Gastrocnemius medialis (tissue), 4 donors: Measurements from ENCODE around the gene GLUD1. TPM values are rescaled to one million over a fixed set of nuclear protein-coding genes. Genes with fewer than 3 reads are reported as not detected.
"Not testable (repeated sequence)": the region's sequence is repeated elsewhere in the genome, so short reads cannot be mapped to it uniquely, and the experiment has no call there.

Experiments used
- ATAC-seq, 2 donors: fragments of 150-250 bp; one replicate each; pipeline ENCODE4 v1.9.1; 2016
- DNase-seq, 2 donors: peaks; one replicate each; pipeline ENCODE4 v3.0.0-alpha.2; 2019
- H3K27ac ChIP-seq, 4 donors: fragments of 200-600 bp; sonication (generic); 1 replicate in 1 of 4; 2 replicates in 3 of 4; pipeline ENCODE4 v1.5.1; 2016 to 2018; ENCODE audit warnings: mild to moderate bottlenecking in 2 of 4, moderate library complexity in 1 of 4
- H3K27me3 ChIP-seq, 3 donors: fragments of 200-600 bp; sonication (generic) in 2 of 3; 1 replicate in 1 of 3; 2 replicates in 2 of 3; pipeline versions ENCODE4 v1.5.1 to v1.6.0; 2016 to 2019; ENCODE audit warnings: mild to moderate bottlenecking in 1 of 3, moderate library complexity in 1 of 3
- H3K36me3 ChIP-seq, 2 donors: fragments of 200-600 bp; sonication (generic) in 1 of 2; one replicate each; pipeline ENCODE4 v1.5.1; 2017 to 2018
- H3K4me1 ChIP-seq, 2 donors: fragments of 200-600 bp; sonication (generic) in 1 of 2; one replicate each; pipeline ENCODE4 v1.5.1; 2016 to 2017; ENCODE audit warnings: mild to moderate bottlenecking in 2 of 2
- H3K4me3 ChIP-seq, 4 donors: fragments of 200-600 bp; sonication (generic) in 3 of 4; 1 replicate in 1 of 4; 2 replicates in 3 of 4; pipeline ENCODE4 v1.5.1; 2016 to 2019; ENCODE audit warnings: mild to moderate bottlenecking in 2 of 4
- H3K9me3 ChIP-seq, 3 donors: fragments of 200-600 bp; sonication (generic) in 2 of 3; 1 replicate in 1 of 3; 2 replicates in 2 of 3; pipeline ENCODE4 v1.5.1; 2016 to 2019
- CTCF ChIP-seq, 5 experiments: fragments of 450-650 bp in 3 of 5; fragments of 200-600 bp in 2 of 5; sonication (generic) in 2 of 5; IDR thresholded peaks in 4 of 5; conservative IDR thresholded peaks in 1 of 5; 1 replicate in 4 of 5; 2 replicates in 1 of 5; pipeline ENCODE4 v1.5.1; 2016 to 2019; ENCODE audit warnings: antibody characterized with exemption in 5 of 5, mild to moderate bottlenecking in 3 of 5, moderate library complexity in 3 of 5
- POLR2A ChIP-seq, 2 donors: fragments of 450-650 bp; IDR thresholded peaks; one replicate each; pipeline ENCODE4 v1.6.1; 2017; ENCODE audit warnings: antibody characterized with exemption in 2 of 2, mild to moderate bottlenecking in 2 of 2, moderate library complexity in 2 of 2
- in situ Hi-C, 4 donors: fragments of 200-750 bp; cut with MboI; loops; one replicate each; pipeline versions ENCODE4 v1.15.0 to v1.8.0; 2017; ENCODE audit warnings: low sequenced_read_pairs in 4 of 4
- intact Hi-C: fragments of 100-400 bp; cut with DNase I; formaldehyde crosslinking; loops from one replicate; pipeline ENCODE4 v1.15.1; 2023; ENCODE audit warnings: low total_unique reads
- total RNA-seq, 4 donors: library from RNA; depleted of rRNA; stranded (reverse); fragments of >200 nt; gene quantifications; one replicate each; pipeline versions ENCODE4 v1.1.0 to v1.2.3, GENCODE V29; 2016

GLUD1 gene
- total RNA-seq, 4 donors from 2014 or later, result 69.2 to 80.1 (median 77.2) TPM

- H3K36me3 ChIP-seq, result peaks cover 0 to 8% of the 10 kb centered on the region in 2 donors
- in situ Hi-C loops (loop anchor here in 1 of 4 donors (25.0 kb wide), 1 partner anchor 142 kb away; no protein-coding TSS in a partner anchor), intact Hi-C loops (no loop called here)
- no peak for TF ChIP-seq POLR2A (IDR thresholded peaks at IDR 0.05)
- no peak overlapping the region for H3K4me3 ChIP-seq
- H3K9me3 ChIP-seq, result no peaks in the 10 kb centered on the region
- no peak for DNase-seq
- ATAC-seq, result no peak
- no peaks in the 10 kb centered on the region for H3K4me1 ChIP-seq
- H3K27me3 ChIP-seq, result no peaks in the 10 kb centered on the region
- H3K27ac ChIP-seq, result no peak overlapping the region
These were observed 15.4 kb downstream of the GLUD1 start for GRCh38 chr10:87079106-87079836.

GRCh38 chr10:87076421-87076820 is 18.2 kb downstream of the GLUD1 start:
- H3K9me3 ChIP-seq, H3K4me1 ChIP-seq, ATAC-seq, intact Hi-C loops, DNase-seq, H3K4me3 ChIP-seq, H3K27me3 ChIP-seq, H3K27ac ChIP-seq: not testable (repeated sequence)
- peaks cover 0 to 30% of the 10 kb centered on the region in 2 donors for H3K36me3 ChIP-seq
- in situ Hi-C loops, result loop anchor here in 1 of 4 donors (25.0 kb wide), 1 partner anchor 139 kb away; no protein-coding TSS in a partner anchor

GRCh38 chr10:87072449-87072848 is 22.2 kb downstream of the GLUD1 start:
- no peak for TF ChIP-seq POLR2A (IDR thresholded peaks at IDR 0.05)
- TF ChIP-seq CTCF (IDR thresholded peaks at IDR 0.05 in 4 of 5, conservative IDR thresholded peaks at IDR 0.05 in 1 of 5), result no peak

GRCh38 chr10:87068281-87068680 is 26.4 kb downstream of the GLUD1 start:
- Histone ChIP-seq H3K36me3 (peaks cover 0 to 60% of the 10 kb centered on the region in 2 donors), H3K4me3 (no peak overlapping the region), H3K27me3 (no peaks in the 10 kb centered on the region), H3K9me3 (no peaks in the 10 kb centered on the region), H3K4me1 (no peaks in the 10 kb centered on the region), H3K27ac (no peak overlapping the region)
- no peak for ATAC-seq
- intact Hi-C loops (no loop called here), in situ Hi-C loops (no loop called here)
- TF ChIP-seq CTCF (IDR thresholded peaks at IDR 0.05 in 4 of 5, conservative IDR thresholded peaks at IDR 0.05 in 1 of 5) (no peak), POLR2A (IDR thresholded peaks at IDR 0.05) (no peak)
- DNase-seq, result no peak

More at GRCh38 chr10:87072449-87072848, 22.2 kb downstream of the GLUD1 start:
- no peaks in the 10 kb centered on the region for H3K27me3 ChIP-seq
- no peaks in the 10 kb centered on the region for H3K4me1 ChIP-seq
- ATAC-seq (no peak), DNase-seq (no peak)
- no peak overlapping the region for H3K27ac ChIP-seq
- no peak overlapping the region for H3K4me3 ChIP-seq
- in situ Hi-C loops, result no loop called here
- H3K36me3 ChIP-seq, result peaks cover 0 to 45% of the 10 kb centered on the region in 2 donors
- no peaks in the 10 kb centered on the region for H3K9me3 ChIP-seq
- intact Hi-C loops, result no loop called here

GRCh38 chr10:87066865-87067264 is 27.8 kb downstream of the GLUD1 start:
- H3K4me1 ChIP-seq, result no peaks in the 10 kb centered on the region
- no peak overlapping the region for H3K4me3 ChIP-seq
- no peak overlapping the region for H3K27ac ChIP-seq
- no peaks in the 10 kb centered on the region for H3K9me3 ChIP-seq
- ATAC-seq, result no peak
- H3K36me3 ChIP-seq, result peaks cover 0 to 62% of the 10 kb centered on the region in 2 donors
- no peak for DNase-seq
- intact Hi-C loops, result no loop called here
- TF ChIP-seq POLR2A (IDR thresholded peaks at IDR 0.05) (no peak), CTCF (IDR thresholded peaks at IDR 0.05 in 4 of 5, conservative IDR thresholded peaks at IDR 0.05 in 1 of 5) (no peak)
- no peaks in the 10 kb centered on the region for H3K27me3 ChIP-seq
- in situ Hi-C loops, result no loop called here
